ENCODE data around the gene PTPRCAP.
"Not testable (repeated sequence)": the region's sequence is repeated elsewhere in the genome, so short reads cannot be mapped to it uniquely, and the experiment has no call there.

Gene PTPRCAP

GRCh38 chr11:67437082-67437808 lies at the start of gene PTPRCAP:
Gene PTPRCAP, minus strand, starts transcription at chr11:67437682. Its CDS starts 63 bp downstream, at chr11:67437619.
- peak; percentile 76 for DNase-seq

- DNase-seq, result no peak
Observed at GRCh38 chr11:67486481-67487195, 49.2 kb upstream of the PTPRCAP start.

GRCh38 chr11:67485873-67486361 lies 48.4 kb upstream of the PTPRCAP start:
- not testable (repeated sequence) for DNase-seq

- peak; percentile 63 for DNase-seq
Observed at GRCh38 chr11:67484847-67485311, 47.4 kb upstream of the PTPRCAP start.

GRCh38 chr11:67483831-67484665 lies 46.6 kb upstream of the PTPRCAP start:
- DNase-seq, result no peak

GRCh38 chr11:67482827-67483798 lies 45.6 kb upstream of the PTPRCAP start, which contains the start of gene AIP:
Gene AIP, plus strand, starts transcription at chr11:67483026. Its CDS starts 133 bp downstream, at chr11:67483159.
- peak; percentile 97 for DNase-seq

- no peak for DNase-seq
Observed at GRCh38 chr11:67482275-67482826, 44.9 kb upstream of the PTPRCAP start.

- not testable (repeated sequence) for DNase-seq
Observed at GRCh38 chr11:67477344-67478050, 40.0 kb upstream of the PTPRCAP start.

GRCh38 chr11:67476692-67477091 lies 39.2 kb upstream of the PTPRCAP start:
- DNase-seq, result not testable (repeated sequence)

- no peak for DNase-seq
Observed at GRCh38 chr11:67472882-67473281, 35.4 kb upstream of the PTPRCAP start.

GRCh38 chr11:67470337-67471002 lies 33.0 kb upstream of the PTPRCAP start:
- DNase-seq, result no peak

GRCh38 chr11:67469508-67469811 lies 32.0 kb upstream of the PTPRCAP start:
- DNase-seq, result no peak

- peak; percentile 95 for DNase-seq
Observed at GRCh38 chr11:67468759-67469507, 31.5 kb upstream of the PTPRCAP start, which contains the start of gene TMEM134. Gene TMEM134, minus strand, starts transcription at chr11:67469251. Its CDS starts 59 bp downstream, at chr11:67469192.

GRCh38 chr11:67468456-67468758 lies 30.9 kb upstream of the PTPRCAP start:
- DNase-seq, result no peak

- DNase-seq, result no peak
Observed at GRCh38 chr11:67468056-67468455, 30.6 kb upstream of the PTPRCAP start.

- DNase-seq, result no peak
Observed at GRCh38 chr11:67466962-67467771, 29.7 kb upstream of the PTPRCAP start.

GRCh38 chr11:67466367-67466766 lies 28.9 kb upstream of the PTPRCAP start:
- DNase-seq, result no peak

GRCh38 chr11:67465530-67465929 lies 28.0 kb upstream of the PTPRCAP start:
- not testable (repeated sequence) for DNase-seq

- DNase-seq, result no peak
Observed at GRCh38 chr11:67465189-67465510, 27.7 kb upstream of the PTPRCAP start.
